Measurements from ENCODE around the gene SH3BGR. TPM values are rescaled to one million over a fixed set of nuclear protein-coding genes. Genes with fewer than 3 reads are reported as not detected.

The SH3BGR gene
- total RNA-seq, 4 donors from 2014 or later, result 0.75 to 116 (median 4.2) TPM

DNA sequence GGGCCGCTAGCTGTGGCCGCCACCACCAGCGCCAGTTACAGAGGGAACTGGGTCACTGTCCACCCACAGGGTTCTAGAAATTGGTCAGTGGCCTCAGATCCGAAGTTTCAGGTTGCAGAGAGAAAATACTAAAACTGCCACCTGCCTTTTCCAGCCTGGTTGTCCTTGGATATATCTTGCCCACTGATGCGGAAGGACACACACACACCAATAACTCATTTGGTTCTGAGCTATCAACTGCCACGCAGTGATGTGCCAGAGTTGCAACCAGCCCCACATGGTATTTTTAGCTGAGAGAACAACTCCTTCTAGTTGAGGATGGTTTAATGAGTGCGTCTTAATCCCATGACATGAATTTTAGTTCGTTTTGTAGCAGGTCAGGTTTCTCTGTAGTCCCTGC lies 68.1 kb downstream of the SH3BGR start:
- 66 to 72% methylated on average over 6 to 8 of the region's 8 CpGs for WGBS, 2 donors

DNA sequence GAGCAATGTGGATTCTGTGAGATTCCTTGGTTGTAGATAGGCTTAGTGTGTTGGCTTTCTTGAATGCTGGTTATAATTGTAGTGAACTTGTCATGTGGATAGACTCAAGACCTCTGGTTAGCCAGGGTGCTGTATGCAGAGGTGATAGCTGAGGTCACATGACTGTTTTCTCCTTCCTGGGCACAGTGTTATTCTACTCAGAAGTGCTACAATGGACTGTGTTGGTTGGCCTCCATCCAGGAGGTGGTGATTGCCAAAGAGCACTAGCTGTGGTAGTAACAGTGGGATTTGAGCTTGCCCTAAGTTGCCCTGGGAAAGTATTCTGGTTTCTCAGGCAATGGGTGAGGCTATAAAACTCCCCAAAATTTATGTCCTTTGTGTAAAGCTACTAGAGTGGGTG lies 71.6 kb downstream of the SH3BGR start:
- no peak for DNase-seq

More for the DNA sequence above, 68.1 kb downstream of the SH3BGR start:
- Histone ChIP-seq H3K4me1 (peaks cover 0 to 6% (median 0%) of the 10 kb centered on the region in 3 donors), H3K9me3 (no peaks in the 10 kb centered on the region), H3K27me3 (no peaks in the 10 kb centered on the region), H3K27ac (no peak overlapping the region), H3K4me3 (no peak overlapping the region), H3K36me3 (no peaks in the 10 kb centered on the region)
- TF ChIP-seq, protein P1, sequence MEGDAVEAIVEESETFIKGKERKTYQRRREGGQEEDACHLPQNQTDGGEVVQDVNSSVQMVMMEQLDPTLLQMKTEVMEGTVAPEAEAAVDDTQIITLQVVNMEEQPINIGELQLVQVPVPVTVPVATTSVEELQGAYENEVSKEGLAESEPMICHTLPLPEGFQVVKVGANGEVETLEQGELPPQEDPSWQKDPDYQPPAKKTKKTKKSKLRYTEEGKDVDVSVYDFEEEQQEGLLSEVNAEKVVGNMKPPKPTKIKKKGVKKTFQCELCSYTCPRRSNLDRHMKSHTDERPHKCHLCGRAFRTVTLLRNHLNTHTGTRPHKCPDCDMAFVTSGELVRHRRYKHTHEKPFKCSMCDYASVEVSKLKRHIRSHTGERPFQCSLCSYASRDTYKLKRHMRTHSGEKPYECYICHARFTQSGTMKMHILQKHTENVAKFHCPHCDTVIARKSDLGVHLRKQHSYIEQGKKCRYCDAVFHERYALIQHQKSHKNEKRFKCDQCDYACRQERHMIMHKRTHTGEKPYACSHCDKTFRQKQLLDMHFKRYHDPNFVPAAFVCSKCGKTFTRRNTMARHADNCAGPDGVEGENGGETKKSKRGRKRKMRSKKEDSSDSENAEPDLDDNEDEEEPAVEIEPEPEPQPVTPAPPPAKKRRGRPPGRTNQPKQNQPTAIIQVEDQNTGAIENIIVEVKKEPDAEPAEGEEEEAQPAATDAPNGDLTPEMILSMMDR (IDR thresholded peaks at IDR 0.05), result no peak
- no peak for TF ChIP-seq POLR2A (IDR thresholded peaks at IDR 0.05)
- intact Hi-C loops (cut with DNase I), result loop anchor here (5.0 kb wide), 1 partner anchor 197 kb away; no protein-coding TSS in a partner anchor
- DNase-seq, result no peak

DNA sequence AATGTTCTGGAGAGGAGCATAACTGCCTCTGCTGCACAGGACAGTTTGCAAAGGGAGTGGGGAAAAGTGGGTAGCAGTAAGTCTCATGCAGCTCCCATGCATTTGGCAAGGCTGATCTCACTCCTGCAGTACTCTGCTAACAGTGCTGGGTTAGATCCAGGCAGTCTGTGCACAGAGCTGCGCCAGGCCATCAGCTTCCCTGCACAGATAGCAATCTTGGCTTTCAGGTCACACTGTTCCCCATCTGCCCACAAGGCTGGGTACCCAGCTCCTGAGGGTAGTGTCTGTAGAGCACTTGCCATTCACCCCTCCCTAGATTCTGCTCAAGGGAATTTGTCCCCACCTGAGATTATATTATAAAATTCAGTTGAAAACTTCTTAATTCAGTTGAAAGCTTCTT lies 72.1 kb downstream of the SH3BGR start:
- intact Hi-C loops (cut with DNase I), result no loop called here
- no peaks in the 10 kb centered on the region for H3K36me3 ChIP-seq
- H3K27ac ChIP-seq, result no peak overlapping the region
- TF ChIP-seq, protein P1 (IDR thresholded peaks at IDR 0.05), result no peak
- no peak for TF ChIP-seq POLR2A (IDR thresholded peaks at IDR 0.05)
- H3K27me3 ChIP-seq, result peaks cover 0 to 3% (median 0%) of the 10 kb centered on the region in 4 donors
- H3K9me3 ChIP-seq, result no peaks in the 10 kb centered on the region
- no peak overlapping the region for H3K4me3 ChIP-seq
- peaks cover 0 to 16% (median 3%) of the 10 kb centered on the region in 3 donors for H3K4me1 ChIP-seq
- WGBS, 2 donors, result 89 to 100% methylated on average over 1 of the region's 1 CpG
- no peak for DNase-seq

More for the DNA sequence above, 71.6 kb downstream of the SH3BGR start:
- Histone ChIP-seq H3K4me3 (no peak overlapping the region), H3K27me3 (no peaks in the 10 kb centered on the region), H3K4me1 (peaks cover 0 to 17% (median 2%) of the 10 kb centered on the region in 3 donors), H3K36me3 (no peaks in the 10 kb centered on the region), H3K9me3 (no peaks in the 10 kb centered on the region), H3K27ac (no peak overlapping the region)
- TF ChIP-seq POLR2A (IDR thresholded peaks at IDR 0.05), result no peak
- TF ChIP-seq, protein P1 (IDR thresholded peaks at IDR 0.05), result no peak
- intact Hi-C loops (cut with DNase I), result no loop called here

DNA sequence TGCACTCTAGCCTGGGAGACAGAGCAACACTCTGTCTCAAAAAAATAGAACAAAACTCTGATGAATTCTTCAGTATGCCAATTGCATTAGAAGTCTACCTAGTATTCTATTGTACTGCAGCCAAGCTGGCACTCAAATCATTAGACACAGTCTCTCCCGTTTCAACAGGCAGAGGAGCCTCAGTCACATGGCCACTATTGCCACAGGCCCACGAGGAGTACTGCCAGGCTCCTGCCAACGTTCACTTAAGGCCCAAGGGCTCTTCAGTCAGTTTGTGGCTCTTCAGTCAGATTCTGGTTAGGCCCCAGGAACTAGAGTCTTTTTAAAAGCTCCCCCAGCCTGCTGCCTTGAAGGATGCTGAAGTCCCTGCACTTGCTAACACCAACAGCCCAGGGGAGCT lies 73.4 kb downstream of the SH3BGR start:
- no peak for DNase-seq
- intact Hi-C loops (cut with DNase I), result loop anchor here (5.0 kb wide), 1 partner anchor 187 kb away; no protein-coding TSS in a partner anchor
- no peak for TF ChIP-seq POLR2A (IDR thresholded peaks at IDR 0.05)
- TF ChIP-seq, protein P1 (IDR thresholded peaks at IDR 0.05), result no peak

DNA sequence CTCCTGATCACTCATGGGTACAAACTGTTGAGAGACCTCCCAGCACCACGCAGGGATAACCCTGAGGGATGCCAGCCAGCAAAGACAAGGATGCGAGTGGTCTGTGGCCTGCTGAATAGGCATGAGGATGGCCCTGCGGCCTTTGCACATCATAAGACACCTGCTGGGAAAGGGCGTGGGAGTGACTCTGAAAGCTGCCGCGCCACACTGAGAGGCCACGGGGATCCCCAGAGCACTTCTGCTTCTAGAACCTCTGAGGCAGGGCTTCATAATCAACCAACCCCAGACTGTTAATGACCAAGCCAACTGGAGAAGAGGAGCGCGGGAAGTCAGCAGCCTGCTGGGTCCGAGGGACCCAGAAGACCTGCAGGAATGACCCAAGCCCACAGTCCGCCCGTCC lies 73.8 kb downstream of the SH3BGR start:
- H3K27me3 ChIP-seq, result peaks cover 0 to 11% (median 0%) of the 10 kb centered on the region in 4 donors
- H3K4me1 ChIP-seq, result peaks cover 0 to 16% (median 3%) of the 10 kb centered on the region in 3 donors
- no peak for DNase-seq
- H3K4me3 ChIP-seq, result no peak overlapping the region
- TF ChIP-seq POLR2A (IDR thresholded peaks at IDR 0.05), result no peak
- TF ChIP-seq, protein P1 (IDR thresholded peaks at IDR 0.05), result no peak
- H3K9me3 ChIP-seq, result no peaks in the 10 kb centered on the region
- no peaks in the 10 kb centered on the region for H3K36me3 ChIP-seq
- H3K27ac ChIP-seq, result no peak overlapping the region
- intact Hi-C loops (cut with DNase I), result loop anchor here (5.0 kb wide), 1 partner anchor 187 kb away; no protein-coding TSS in a partner anchor
- 98 to 100% methylated on average over 3 to 8 of the region's 12 CpGs for WGBS, 2 donors

More for the DNA sequence above, 73.4 kb downstream of the SH3BGR start:
- WGBS, 2 donors, result 41 to 47% methylated on average over 2 to 3 of the region's 3 CpGs
- Histone ChIP-seq H3K9me3 (no peaks in the 10 kb centered on the region), H3K27me3 (peaks cover 0 to 11% (median 0%) of the 10 kb centered on the region in 4 donors), H3K4me1 (peaks cover 0 to 16% (median 3%) of the 10 kb centered on the region in 3 donors), H3K36me3 (no peaks in the 10 kb centered on the region), H3K27ac (no peak overlapping the region), H3K4me3 (no peak overlapping the region)

All from esophagus squamous epithelium (tissue), 5 donors.